ENCODE measurements around the gene ELN. TPM values are rescaled to one million over a fixed set of nuclear protein-coding genes. Genes with fewer than 3 reads are reported as not detected.

The ELN gene
- total RNA-seq, 4 donors from 2014 or later = 11.5 to 210 (median 27.9) TPM

- Histone ChIP-seq H3K27ac (no peak overlapping the region), H3K27me3 (no peaks in the 10 kb centered on the region), H3K36me3 (no peaks in the 10 kb centered on the region), H3K4me3 (no peak overlapping the region), H3K9me3 (no peaks in the 10 kb centered on the region), H3K4me1 (no peaks in the 10 kb centered on the region)
- no peak for DNase-seq
- TF ChIP-seq POLR2A (IDR thresholded peaks at IDR 0.05) (no peak), CTCF (IDR thresholded peaks at IDR 0.05) (no peak)
Observed at GRCh38 chr7:74014931-74015330, 13.0 kb upstream of the ELN start.

GRCh38 chr7:74015670-74016069, 12.3 kb upstream of the ELN start:
- no peak overlapping the region for H3K4me3 ChIP-seq
- TF ChIP-seq POLR2A (IDR thresholded peaks at IDR 0.05) (no peak), CTCF (IDR thresholded peaks at IDR 0.05) (no peak)
- no peaks in the 10 kb centered on the region for H3K9me3 ChIP-seq
- H3K36me3 ChIP-seq = no peaks in the 10 kb centered on the region
- no peak overlapping the region for H3K27ac ChIP-seq
- H3K27me3 ChIP-seq = no peaks in the 10 kb centered on the region
- no peak for DNase-seq
- no peaks in the 10 kb centered on the region for H3K4me1 ChIP-seq

GRCh38 chr7:74017125-74017524, 10.8 kb upstream of the ELN start:
- H3K4me3 ChIP-seq = no peak overlapping the region
- DNase-seq = no peak

GRCh38 chr7:74018246-74018895, 9.6 kb upstream of the ELN start:
- Histone ChIP-seq H3K4me1 (no peaks in the 10 kb centered on the region), H3K9me3 (no peaks in the 10 kb centered on the region), H3K27ac (no peak overlapping the region), H3K27me3 (no peaks in the 10 kb centered on the region), H3K4me3 (no peak overlapping the region), H3K36me3 (no peaks in the 10 kb centered on the region)
- no peak for DNase-seq
- TF ChIP-seq CTCF (IDR thresholded peaks at IDR 0.05) (no peak), POLR2A (IDR thresholded peaks at IDR 0.05) (no peak)

More at GRCh38 chr7:74017125-74017524, 10.8 kb upstream of the ELN start:
- H3K36me3 ChIP-seq = no peaks in the 10 kb centered on the region
- no peaks in the 10 kb centered on the region for H3K4me1 ChIP-seq
- H3K9me3 ChIP-seq = no peaks in the 10 kb centered on the region
- no peak overlapping the region for H3K27ac ChIP-seq
- H3K27me3 ChIP-seq = no peaks in the 10 kb centered on the region
- TF ChIP-seq POLR2A (IDR thresholded peaks at IDR 0.05) = no peak

- H3K36me3 ChIP-seq = no peaks in the 10 kb centered on the region
- no peak for DNase-seq
- H3K4me3 ChIP-seq = no peak overlapping the region
- no peaks in the 10 kb centered on the region for H3K9me3 ChIP-seq
- no peaks in the 10 kb centered on the region for H3K4me1 ChIP-seq
- H3K27me3 ChIP-seq = no peaks in the 10 kb centered on the region
- no peak overlapping the region for H3K27ac ChIP-seq
- TF ChIP-seq CTCF (IDR thresholded peaks at IDR 0.05) (no peak), POLR2A (IDR thresholded peaks at IDR 0.05) (no peak)
Observed at GRCh38 chr7:74019149-74019548, 8.8 kb upstream of the ELN start.

GRCh38 chr7:74020390-74020789, 7.6 kb upstream of the ELN start:
- no peak overlapping the region for H3K4me3 ChIP-seq
- TF ChIP-seq CTCF (IDR thresholded peaks at IDR 0.05) (no peak), POLR2A (IDR thresholded peaks at IDR 0.05) (no peak)
- H3K27ac ChIP-seq = no peak overlapping the region
- no peaks in the 10 kb centered on the region for H3K4me1 ChIP-seq
- no peaks in the 10 kb centered on the region for H3K27me3 ChIP-seq
- no peaks in the 10 kb centered on the region for H3K36me3 ChIP-seq
- DNase-seq = no peak
- H3K9me3 ChIP-seq = no peaks in the 10 kb centered on the region
